HEK293 (cell line): ENCODE measurements around the gene WWOX.

ENCODE experiments used
- CTCF ChIA-PET: fragments of 350-600 bp; formaldehyde crosslinking; extraction: SDS; loops from one replicate; lab custom pipeline; 2021; ENCODE audit warnings: antibody characterized with exemption; lab: Yijun Ruan, JAX
- POLR2A ChIA-PET: fragments of 300-600 bp; formaldehyde crosslinking; extraction: SDS; loops from one replicate; lab custom pipeline; 2020; ENCODE audit warnings: antibody characterized with exemption, inconsistent platforms; lab: Yijun Ruan, JAX
- H3K27ac ChIP-seq: fragments of 200-500 bp; sonication (Bioruptor generic); 2 replicates; pipeline ENCODE4 v1.5.1; 2014; ENCODE audit warnings: low read depth, low read length, control low read depth, inconsistent platforms; ENCODE audit errors: extremely low read depth
- H3K36me3 ChIP-seq, 2 experiments: fragments of 200-500 bp in 1 of 2; sonication (Bioruptor generic) in 1 of 2; 1 replicate in 1 of 2; 2 replicates in 1 of 2; pipeline ENCODE4 v1.5.1; 2014 to 2017; ENCODE audit warnings: inconsistent platforms in 2 of 2, low read length in 2 of 2; ENCODE audit not compliant: control insufficient read depth in 2 of 2, insufficient read depth in 1 of 2
- H3K4me1 ChIP-seq: fragments of 200-500 bp; sonication (Bioruptor generic); 2 replicates; pipeline ENCODE4 v1.5.1; 2014; ENCODE audit warnings: mild to moderate bottlenecking, low read length, inconsistent platforms; ENCODE audit not compliant: control insufficient read depth, insufficient read depth
- H3K4me3 ChIP-seq: 2 replicates; pipeline ENCODE4 v1.5.1; 2011; ENCODE audit warnings: low read depth, mild to moderate bottlenecking, control low read depth, low read length, moderate library complexity
- H3K9me3 ChIP-seq: fragments of 200-500 bp; sonication (Bioruptor generic); 2 replicates; pipeline ENCODE4 v1.5.1; 2014; ENCODE audit warnings: low read depth, low read length, inconsistent platforms; ENCODE audit not compliant: control insufficient read depth, insufficient read depth
- GLI4 ChIP-seq: fragments of 450-650 bp; formaldehyde crosslinking; IDR thresholded peaks from 2 replicates; pipeline ENCODE4 v1.5.1; 2016; ENCODE audit warnings: missing biosample characterization, missing genetic modification characterization
- HOXC10 ChIP-seq: sonication (generic); formaldehyde crosslinking; IDR thresholded peaks from 2 replicates; pipeline ENCODE4 v1.8.1; 2023; ENCODE audit warnings: mild to moderate bottlenecking, missing genetic modification reagents
- PATZ1 ChIP-seq: fragments of 450-650 bp; formaldehyde crosslinking; IDR thresholded peaks from 2 replicates; pipeline ENCODE4 v1.5.1; 2016; ENCODE audit warnings: missing biosample characterization, missing genetic modification characterization
- SP3 ChIP-seq: fragments of 450-650 bp; formaldehyde crosslinking; IDR thresholded peaks from 2 replicates; pipeline ENCODE4 v1.5.1; 2016; ENCODE audit warnings: missing biosample characterization, missing genetic modification characterization
- YY2 ChIP-seq: fragments of 450-650 bp; formaldehyde crosslinking; IDR thresholded peaks from 2 replicates; pipeline ENCODE4 v1.5.1; 2016; ENCODE audit warnings: missing biosample characterization, missing genetic modification characterization
- ZBTB1 ChIP-seq: fragments of 450-650 bp; formaldehyde crosslinking; IDR thresholded peaks from 2 replicates; pipeline ENCODE4 v1.5.1; 2016; ENCODE audit warnings: missing biosample characterization, missing genetic modification characterization
- ZNF214 ChIP-seq: fragments of 450-650 bp; formaldehyde crosslinking; IDR thresholded peaks from 2 replicates; pipeline ENCODE4 v1.5.1; 2017; ENCODE audit warnings: missing biosample characterization, mild to moderate bottlenecking, missing genetic modification characterization, borderline replicate concordance
- ZNF513 ChIP-seq: fragments of 450-650 bp; IDR thresholded peaks from 2 replicates; pipeline ENCODE4 v1.5.1; 2018; ENCODE audit warnings: missing biosample characterization, missing genetic modification characterization
- ZNF529 ChIP-seq: fragments of 450-650 bp; formaldehyde crosslinking; IDR thresholded peaks from 2 replicates; pipeline ENCODE4 v1.5.1; 2017; ENCODE audit warnings: missing genetic modification characterization, missing biosample characterization; ENCODE audit not compliant: insufficient replicate concordance
- ZNF585B ChIP-seq: fragments of 450-650 bp; formaldehyde crosslinking; IDR thresholded peaks from 2 replicates; pipeline ENCODE4 v1.5.1; 2016; ENCODE audit warnings: missing biosample characterization, missing genetic modification characterization
- ZNF610 ChIP-seq: fragments of 450-650 bp; formaldehyde crosslinking; IDR thresholded peaks from 2 replicates; pipeline ENCODE4 v1.5.1; 2016; ENCODE audit warnings: missing biosample characterization, missing genetic modification characterization, borderline replicate concordance
- ZNF664 ChIP-seq: fragments of 450-650 bp; formaldehyde crosslinking; IDR thresholded peaks from 2 replicates; pipeline ENCODE4 v1.5.1; 2016; ENCODE audit warnings: missing biosample characterization, missing genetic modification characterization
- TF ChIP-seq, protein P1 (sequence below): sonication (generic); formaldehyde crosslinking; IDR thresholded peaks from 2 replicates; pipeline ENCODE4 v1.8.1; 2022; ENCODE audit warnings: mild to moderate bottlenecking, moderate library complexity, missing genetic modification reagents
- TF ChIP-seq, protein P2 (sequence below): fragments of 450-650 bp; formaldehyde crosslinking; IDR thresholded peaks from 2 replicates; pipeline ENCODE4 v1.5.1; 2016; ENCODE audit warnings: missing biosample characterization, missing genetic modification characterization, low read depth

The WWOX gene

DNA sequence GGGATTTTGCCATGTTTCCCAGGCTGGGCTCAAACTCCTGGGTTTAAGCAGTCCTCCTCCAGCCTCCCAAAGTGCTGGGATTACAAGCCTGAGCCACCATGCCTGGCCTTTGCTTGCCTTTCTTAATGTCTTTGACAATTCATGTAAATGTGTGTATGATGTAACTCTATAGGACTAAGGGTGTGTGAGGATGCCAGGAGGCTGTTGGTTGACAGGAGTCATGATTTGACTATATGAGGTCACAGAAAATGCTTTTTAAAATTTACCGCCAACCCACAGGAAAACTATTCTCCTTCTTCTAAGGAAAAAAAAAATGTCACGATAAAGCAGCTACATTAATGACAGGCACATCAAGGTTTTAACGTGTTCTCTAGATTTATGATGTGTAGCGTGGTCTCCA is 118.8 kb downstream of the WWOX start:
- Histone ChIP-seq H3K4me3 (no peak overlapping the region), H3K27ac (no peak overlapping the region), H3K4me1 (no peaks in the 10 kb centered on the region), H3K9me3 (no peaks in the 10 kb centered on the region)
- POLR2A ChIA-PET, result no interaction called here
- TF ChIP-seq ZBTB1 (tag by site-specific recombination), result no peak
- TF ChIP-seq, protein P1, sequence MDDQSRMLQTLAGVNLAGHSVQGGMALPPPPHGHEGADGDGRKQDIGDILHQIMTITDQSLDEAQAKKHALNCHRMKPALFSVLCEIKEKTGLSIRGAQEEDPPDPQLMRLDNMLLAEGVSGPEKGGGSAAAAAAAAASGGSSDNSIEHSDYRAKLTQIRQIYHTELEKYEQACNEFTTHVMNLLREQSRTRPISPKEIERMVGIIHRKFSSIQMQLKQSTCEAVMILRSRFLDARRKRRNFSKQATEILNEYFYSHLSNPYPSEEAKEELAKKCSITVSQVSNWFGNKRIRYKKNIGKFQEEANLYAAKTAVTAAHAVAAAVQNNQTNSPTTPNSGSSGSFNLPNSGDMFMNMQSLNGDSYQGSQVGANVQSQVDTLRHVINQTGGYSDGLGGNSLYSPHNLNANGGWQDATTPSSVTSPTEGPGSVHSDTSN, result no peak
- TF ChIP-seq, protein P2, sequence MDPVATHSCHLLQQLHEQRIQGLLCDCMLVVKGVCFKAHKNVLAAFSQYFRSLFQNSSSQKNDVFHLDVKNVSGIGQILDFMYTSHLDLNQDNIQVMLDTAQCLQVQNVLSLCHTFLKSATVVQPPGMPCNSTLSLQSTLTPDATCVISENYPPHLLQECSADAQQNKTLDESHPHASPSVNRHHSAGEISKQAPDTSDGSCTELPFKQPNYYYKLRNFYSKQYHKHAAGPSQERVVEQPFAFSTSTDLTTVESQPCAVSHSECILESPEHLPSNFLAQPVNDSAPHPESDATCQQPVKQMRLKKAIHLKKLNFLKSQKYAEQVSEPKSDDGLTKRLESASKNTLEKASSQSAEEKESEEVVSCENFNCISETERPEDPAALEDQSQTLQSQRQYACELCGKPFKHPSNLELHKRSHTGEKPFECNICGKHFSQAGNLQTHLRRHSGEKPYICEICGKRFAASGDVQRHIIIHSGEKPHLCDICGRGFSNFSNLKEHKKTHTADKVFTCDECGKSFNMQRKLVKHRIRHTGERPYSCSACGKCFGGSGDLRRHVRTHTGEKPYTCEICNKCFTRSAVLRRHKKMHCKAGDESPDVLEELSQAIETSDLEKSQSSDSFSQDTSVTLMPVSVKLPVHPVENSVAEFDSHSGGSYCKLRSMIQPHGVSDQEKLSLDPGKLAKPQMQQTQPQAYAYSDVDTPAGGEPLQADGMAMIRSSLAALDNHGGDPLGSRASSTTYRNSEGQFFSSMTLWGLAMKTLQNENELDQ (tag by site-specific recombination), result no peak
- TF ChIP-seq ZNF529 (tag by site-specific recombination), result no peak
- TF ChIP-seq ZNF214 (tag by site-specific recombination), result no peak
- TF ChIP-seq PATZ1 (tag by site-specific recombination), result no peak
- TF ChIP-seq ZNF513 (tag by site-specific recombination), result no peak
- no peak for TF ChIP-seq YY2 (tag by site-specific recombination)
- TF ChIP-seq HOXC10 (CRISPR knock-in tag), result no peak
- TF ChIP-seq ZNF664, result no peak
- TF ChIP-seq, all 188 proteins: peak for 0
- CTCF ChIA-PET, result no interaction called here
- no peaks in the 10 kb centered on the region for H3K36me3 ChIP-seq

DNA sequence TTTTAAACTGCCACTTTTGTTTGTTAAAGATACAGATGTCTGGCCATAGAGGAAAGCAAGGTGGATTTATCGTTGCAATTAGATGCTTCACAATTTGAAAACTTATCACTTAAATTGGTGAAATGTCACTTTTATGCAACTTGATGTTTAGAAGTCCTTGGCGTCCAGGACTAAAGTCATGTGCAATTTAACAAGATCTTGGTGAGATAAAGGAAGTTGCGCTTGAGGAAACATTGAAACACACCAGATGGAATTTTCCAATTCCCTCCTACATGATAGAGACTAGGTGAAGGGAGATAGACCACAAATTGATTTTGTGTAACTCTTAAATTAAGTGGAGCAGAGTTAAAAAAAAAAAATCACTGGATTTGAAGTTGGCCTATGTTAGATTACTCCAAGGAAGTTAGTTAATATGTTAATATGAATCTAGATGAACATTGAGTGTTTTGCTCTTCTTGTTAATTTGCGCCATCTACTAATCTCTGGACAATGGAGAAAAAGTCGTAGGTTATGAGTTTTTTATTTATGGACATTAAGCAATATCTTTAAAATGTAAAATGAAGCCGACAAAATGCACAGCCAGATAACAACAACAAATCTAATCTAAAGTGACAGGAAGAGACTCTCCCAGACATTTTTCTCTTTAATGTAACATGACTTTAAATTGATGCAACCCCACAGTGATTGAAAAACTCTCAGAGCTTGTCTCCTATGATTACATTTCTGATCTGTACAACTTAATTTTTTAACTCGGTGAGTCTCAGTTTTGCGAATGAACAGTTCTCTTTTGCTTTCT is 119.6 kb downstream of the WWOX start:
- Histone ChIP-seq H3K4me1 (no peaks in the 10 kb centered on the region), H3K9me3 (no peaks in the 10 kb centered on the region), H3K4me3 (no peak overlapping the region), H3K27ac (no peak overlapping the region), H3K36me3 (no peaks in the 10 kb centered on the region)
- CTCF ChIA-PET, result no interaction called here
- TF ChIP-seq ZNF513 (tag by site-specific recombination), result no peak
- TF ChIP-seq ZNF585B (tag by site-specific recombination), result no peak
- no peak for TF ChIP-seq GLI4 (tag by site-specific recombination)
- no peak for TF ChIP-seq SP3 (tag by site-specific recombination)
- TF ChIP-seq ZNF610 (tag by site-specific recombination), result no peak
- POLR2A ChIA-PET, result no interaction called here
